SKM-1 treated with dmso at 0.1 percent for 144 hours (cell line): Measurements from ENCODE around the gene IKBKE.

Experiments used
- DNase-seq: peaks from one replicate; lab custom pipeline; 2025; ENCODE audit not compliant: unreplicated experiment; lab: John Stamatoyannopoulos, UW

Gene IKBKE

DNA sequence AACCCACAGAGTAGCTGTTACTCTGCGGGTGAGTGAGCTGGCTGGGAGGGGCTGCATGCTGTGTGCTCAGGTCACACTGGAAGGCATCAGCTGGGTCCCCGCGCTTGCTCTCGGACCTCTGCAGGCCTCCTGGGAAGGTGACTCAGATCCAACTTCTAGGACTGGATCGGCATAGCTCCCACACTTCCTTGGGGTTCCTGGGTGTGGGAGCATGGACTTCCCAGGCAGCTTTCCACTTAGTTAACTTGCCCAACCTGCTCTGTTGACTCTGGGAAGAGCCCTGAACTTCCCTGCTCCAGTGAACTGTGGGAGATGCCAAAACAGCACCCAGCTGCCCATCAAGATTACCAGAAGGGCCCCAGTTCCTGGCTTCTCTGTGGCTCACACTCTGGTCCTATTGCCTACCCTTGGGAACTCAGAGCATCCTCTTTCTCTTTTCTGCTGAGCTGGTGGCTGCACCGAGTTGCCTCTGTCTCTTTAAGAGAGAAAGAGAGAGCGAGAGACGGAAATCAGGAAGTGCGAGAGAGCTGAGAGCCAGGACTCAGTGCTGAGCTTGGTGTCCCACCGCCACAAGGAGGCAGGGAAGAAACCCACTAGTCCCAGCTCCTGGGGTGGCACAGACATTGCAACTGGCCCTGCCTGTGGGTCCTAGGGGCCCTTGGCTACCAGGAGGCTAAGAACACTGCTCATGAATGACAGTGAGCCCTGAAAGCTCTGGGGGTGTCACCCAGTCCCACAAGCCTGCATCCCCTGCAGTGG is at the start of gene IKBKE:
Gene IKBKE, plus strand, starts transcription at position 544 of the 759 bp plus-strand sequence. CDS start 2,752 bp downstream, outside the sequence.
- DNase-seq, result peak; percentile 98

DNA sequence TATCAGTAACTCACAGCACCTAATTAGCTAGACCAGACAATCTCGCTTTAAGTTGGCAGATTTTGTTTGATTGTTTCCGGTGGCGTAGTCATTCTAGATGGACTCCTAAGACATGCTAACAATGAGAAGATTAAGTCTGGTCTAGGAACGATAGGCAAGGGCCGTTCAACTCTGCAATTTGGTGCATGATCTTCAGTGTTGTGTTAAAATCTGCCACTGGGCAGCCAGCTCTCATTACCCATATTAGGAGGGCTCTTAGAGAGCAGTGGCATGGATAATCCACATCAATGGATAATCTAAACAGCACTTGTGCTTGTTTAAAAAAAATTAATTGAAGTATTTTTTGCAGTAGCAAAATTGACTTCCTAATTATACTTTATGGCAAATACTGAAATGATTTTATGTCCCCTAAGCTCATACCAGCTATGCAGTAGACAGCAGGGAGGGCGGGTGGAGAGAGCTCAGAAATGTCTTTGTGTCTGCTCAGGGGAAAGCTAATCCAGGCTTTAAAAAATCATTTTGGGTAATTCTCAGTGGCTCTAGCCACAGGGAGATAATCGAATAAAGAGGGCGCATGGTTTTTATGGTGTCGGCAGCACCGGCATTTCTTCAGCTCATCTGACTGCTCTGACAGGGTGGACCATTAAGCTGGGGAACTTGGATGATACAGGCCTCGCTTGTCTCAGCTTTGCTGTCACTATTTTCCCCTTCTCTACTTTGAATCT is 48.5 kb upstream of the IKBKE start:
- DNase-seq, result no peak

DNA sequence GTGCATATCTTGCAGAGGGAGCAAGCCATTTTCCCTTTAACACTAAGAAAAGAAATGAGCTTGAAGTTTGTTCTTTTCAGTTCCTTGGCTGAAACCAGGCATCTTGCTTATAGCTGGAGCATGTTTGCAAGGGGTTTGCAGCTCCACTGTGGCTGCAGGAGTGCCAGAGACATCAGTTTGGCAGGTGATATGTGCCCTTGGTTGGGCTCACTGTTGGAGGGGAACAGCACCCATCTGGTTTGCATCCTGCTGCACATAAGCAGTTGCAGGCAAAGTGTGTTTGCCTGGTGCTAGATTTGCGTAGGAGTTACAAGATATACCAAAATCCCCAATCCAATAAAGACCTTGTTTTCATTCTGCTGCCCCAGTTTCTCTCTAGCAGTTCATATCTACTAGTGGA is 47.8 kb upstream of the IKBKE start:
- DNase-seq, result no peak

DNA sequence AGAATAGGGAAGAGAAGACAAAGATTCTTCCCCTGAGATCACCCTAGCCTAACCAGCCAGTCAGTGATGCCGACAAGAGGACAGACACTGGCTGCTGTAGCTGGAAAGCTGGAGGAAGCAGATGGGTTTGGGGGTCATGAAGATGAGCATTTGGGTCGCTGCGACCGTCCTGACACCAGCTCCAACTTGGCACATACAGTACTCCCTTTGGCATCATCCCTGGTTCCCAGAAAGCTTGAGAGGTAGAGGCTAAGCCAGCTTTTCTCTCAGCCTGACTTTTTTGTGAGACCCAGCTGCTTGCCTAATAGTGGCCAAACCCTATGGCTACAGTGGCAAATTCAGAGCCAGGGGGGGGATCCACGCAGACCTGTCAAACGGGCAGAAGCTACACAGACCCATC is 43.0 kb upstream of the IKBKE start:
- DNase-seq, result no peak

DNA sequence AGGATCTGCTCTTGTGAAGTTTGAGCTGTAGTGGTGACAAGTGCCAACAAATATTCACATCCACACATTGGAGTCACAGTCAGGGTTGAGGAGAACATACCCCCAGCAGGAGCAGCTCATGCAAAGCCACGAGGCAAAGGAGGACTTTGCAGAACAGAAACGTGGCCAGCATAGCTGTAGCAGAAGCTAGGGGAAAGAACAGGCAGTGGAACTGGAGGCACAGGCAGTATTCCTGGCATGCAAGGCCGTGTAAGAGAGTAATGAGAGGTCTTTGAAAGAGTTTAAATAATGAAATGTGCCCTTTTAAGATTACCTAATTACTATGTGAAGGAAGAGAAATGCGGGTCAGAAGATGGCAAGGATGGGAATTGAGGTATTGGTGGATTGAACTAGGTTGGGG is 40.9 kb upstream of the IKBKE start:
- DNase-seq, result no peak

DNA sequence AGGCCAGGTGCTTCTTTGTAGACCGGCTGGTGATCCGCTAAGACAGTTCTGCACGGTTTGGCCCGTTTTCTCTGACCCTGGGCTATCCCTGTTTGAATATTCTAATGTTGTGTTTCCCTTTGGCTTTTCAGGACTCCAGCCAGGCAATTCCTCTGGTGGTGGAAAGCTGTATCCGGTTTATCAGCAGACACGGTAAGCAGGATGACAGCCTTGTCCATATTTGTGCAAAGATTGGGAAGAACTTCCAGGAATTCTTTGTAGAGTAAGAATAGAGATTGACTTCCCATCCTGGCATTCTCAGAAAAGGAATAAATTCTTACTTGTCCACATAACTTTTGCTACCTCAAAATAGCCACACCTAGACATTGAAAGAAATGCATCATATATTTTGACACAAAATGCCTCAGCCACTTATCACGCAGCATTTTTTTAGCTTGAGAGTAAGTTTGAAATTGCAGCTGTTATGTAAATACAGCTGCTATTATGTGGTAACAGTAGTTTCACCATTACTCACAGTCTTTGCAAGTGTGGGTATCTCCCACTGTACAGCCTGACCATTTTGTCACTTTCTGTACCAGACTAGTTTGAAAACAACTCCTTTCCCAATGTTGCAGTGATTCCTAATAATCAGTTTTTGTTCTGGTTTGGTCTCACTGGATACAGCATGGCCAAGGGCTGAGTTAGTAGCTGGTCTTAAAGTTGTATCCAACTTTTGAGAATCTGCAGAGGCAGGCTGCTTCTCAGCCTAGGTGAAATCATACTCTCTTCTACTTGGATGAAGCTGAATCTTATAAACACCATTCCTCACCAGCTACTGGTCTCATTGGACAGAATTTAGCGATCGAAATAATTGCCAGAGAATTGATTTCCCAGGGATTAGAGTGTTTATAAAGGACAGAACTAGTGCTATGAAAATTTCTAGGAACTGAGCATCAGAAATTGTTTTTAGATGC is 40.0 kb upstream of the IKBKE start:
- DNase-seq, result no peak

DNA sequence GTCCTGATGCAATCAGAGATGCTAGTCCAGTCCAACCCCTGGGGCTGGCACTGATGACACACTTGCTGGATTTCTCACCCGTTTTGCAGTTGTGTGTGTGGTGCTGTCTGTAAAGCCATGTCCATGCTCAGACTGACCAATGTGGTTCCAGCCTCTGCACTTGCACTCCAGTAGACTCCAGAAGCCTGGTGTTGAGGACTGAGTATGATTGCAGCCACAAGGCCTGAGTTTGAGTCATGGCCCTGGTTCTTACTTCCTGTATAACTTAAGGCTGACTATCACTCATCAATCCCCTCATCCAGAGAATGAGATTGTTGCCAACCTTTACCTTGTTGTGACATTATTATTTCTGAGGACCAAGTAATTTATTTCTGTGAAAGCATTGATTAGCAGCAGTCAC is 34.8 kb upstream of the IKBKE start:
- no peak for DNase-seq

DNA sequence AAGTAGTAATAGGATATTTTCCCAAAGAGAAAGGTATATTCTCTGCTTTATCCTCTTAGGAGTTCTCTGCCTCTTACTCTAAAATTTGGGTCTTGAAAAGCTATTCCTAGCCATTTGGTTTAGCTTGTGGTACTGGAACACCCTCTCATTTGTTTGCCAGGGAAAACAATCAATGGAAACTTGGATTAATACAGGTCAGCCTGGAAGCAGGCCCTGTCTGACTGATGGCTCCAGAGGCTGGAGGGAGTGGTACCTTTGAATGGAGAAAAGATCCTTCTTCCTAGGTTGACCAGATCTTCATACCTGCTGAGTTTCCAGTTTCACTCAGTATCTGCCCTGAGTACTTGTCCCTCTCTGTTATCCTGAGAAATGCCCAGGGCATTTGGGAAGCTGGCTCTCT is 31.7 kb upstream of the IKBKE start:
- no peak for DNase-seq

DNA sequence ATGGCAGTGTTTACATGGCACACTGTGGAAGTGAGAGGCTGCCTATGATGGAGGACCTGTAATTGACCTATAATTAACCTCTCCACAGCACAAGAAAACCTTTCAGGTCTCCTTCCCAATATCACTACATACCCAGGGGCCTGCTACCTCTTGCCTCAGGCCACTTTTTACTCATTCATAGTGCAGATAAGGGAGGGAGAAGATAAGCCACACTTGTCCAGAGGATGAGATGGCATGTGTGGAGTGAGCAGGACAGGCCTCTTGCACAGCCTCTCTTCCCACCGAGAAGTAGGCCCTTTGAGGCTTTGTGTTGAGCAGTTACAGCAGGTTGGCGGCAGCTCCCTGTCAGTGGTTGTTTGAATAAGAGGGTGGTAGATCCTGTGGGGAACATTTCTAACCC is 31.1 kb upstream of the IKBKE start:
- DNase-seq, result no peak

DNA sequence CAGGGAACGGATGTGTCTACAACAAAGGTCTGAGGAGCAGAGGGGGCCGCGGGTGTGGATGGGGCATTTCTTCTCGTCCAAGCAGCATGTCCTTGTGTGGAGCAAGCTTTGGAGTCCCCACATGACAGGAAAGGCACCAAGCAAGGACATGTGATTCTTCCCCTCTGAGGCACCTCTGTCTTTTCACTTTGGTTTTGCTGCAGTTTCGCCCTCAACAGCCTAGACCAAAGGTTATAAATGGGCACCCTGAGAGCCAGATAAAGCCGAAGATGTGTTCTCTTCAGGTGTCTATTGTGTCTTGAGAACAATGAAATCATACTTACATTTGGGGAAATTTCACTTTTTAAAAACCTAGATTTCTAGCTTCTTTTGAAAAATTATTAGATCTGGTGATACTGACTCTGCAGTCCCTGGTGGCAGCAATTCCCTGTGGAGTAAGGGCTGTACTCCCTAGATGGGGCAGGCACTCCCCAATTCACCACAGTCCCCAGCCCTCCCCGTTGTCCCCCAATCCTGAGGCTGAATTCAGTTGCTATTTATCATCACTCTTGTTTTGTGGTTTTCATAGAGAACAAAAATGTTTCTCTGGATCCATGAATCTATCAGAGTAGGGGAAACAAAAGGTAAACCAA is 28.8 kb upstream of the IKBKE start:
- DNase-seq, result no peak

DNA sequence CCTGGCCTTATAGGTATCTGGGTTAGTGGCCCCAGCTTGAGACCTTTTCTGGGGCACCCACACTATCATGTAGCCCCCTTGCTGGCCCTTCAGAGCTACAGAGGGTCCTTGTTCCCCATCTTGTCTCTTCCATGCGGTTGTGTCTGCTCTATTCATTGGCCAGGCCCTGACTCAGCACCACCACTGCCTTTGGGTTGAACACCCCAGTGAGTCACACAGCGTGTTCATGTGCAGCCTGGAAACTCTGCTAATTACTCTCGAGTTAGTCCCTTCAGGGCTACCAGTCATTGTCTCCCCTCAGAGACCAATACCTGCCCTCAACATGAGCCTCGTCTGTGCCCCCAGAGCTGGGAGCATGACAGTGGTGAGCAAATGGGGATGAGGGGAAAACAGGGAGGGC is 28.2 kb upstream of the IKBKE start:
- DNase-seq, result no peak

DNA sequence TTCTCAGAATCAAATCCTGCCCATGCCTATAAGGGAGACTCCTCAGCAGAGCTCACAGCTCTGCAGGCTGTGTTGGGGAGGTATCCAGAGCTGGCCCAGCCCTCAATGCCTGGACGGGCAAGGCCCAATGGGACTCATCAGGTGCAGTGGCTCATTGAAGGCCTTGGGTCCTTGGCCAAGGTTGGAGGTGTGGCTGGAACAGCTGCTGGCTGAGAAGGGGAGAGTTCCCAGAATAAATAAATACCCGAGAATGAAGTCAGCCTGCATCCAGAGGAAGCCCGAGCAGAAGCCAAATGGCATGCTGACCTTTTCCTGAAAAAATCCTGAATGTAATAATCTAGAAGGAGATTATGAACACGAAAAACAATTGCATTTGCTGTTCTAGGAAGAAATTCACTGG is 25.2 kb upstream of the IKBKE start:
- DNase-seq, result no peak

DNA sequence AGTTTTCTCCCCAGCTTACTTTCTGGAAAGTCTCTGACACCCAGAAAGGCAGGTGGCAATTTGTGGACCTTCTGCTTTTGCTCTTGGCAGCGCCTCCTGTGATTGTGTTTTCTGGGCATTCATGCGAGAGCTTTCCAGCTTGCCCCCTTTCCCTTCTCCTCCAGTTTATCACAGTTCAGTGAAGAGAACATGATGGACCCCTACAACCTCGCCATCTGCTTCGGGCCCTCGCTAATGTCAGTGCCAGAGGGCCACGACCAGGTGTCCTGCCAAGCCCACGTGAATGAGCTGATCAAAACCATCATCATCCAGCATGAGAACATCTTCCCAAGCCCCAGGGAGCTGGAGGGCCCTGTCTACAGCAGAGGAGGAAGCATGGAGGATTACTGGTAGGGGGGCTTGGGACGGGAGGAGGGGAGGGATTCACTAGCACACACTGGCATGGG is 24.3 kb upstream of the IKBKE start:
- no peak for DNase-seq

DNA sequence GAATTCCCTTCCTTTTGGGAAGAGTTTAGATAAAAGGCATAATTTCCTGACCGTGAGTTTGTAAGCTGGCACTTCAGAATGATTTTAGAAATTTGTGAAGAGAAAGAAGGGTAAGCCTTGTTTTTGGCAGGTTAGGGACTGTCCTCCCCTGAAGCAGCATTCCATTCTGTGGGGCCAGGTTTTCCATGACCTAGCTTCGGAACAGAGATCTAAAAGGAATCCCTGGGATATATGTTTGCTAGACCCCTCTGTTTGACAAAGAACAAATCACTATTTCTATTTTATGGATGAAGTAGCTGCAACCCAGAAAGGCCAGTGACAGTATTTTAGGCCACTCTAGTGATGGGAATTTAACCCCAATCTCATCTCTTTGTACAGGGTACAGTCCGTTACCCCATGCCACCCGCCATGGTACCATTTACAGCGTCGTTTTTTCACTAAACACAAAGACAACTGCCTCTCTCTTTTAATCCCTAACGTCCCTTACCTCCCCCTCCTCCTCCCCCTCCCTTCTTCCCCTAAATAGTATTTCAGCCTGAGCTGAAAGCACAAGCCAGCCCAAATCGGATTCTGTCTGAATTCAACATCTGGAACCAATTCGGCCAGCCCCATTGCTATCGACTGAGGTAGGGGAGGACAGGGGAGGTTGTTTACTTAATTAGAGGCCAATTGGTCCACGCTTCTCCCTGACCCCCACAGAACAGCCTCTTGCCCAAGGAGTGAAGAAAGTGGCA is 23.4 kb upstream of the IKBKE start:
- DNase-seq, result no peak

DNA sequence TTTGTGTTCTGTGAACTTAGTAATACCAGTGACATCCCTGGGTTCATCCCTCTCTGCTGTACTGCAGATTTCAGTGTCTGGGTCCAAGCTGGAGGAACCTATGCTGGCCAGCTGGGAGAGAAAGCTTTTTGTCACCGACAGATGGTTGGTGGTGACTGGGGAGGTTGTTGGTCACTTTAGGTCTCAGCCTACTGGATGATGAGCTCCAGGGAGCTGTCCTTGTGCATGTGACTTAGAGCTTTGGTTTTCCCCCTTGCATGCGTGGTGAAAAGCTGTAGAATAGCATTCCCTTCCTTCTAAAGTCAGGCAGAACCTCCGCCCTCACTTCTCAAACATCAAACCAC is 22.9 kb upstream of the IKBKE start:
- no peak for DNase-seq

DNA sequence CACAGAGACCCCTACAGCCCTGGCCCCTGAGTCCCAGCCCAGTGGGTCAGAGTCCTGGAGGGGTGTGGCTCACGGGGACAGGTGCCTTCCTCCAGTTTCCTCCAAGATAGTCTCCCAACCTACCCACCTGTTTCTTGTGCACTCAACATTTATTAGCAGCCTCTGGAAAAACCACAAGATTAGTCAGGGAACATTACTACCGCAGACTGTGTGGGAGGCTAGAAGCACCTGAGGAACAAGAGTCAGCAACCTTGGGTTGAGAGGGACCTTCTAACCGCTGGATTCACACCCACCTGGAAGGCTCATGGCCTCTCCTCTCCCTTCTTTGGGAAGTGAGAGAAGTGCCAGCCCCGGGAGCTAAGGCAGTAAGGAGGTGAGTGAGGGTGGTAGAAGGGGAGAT is 22.5 kb upstream of the IKBKE start:
- DNase-seq, result no peak

DNA sequence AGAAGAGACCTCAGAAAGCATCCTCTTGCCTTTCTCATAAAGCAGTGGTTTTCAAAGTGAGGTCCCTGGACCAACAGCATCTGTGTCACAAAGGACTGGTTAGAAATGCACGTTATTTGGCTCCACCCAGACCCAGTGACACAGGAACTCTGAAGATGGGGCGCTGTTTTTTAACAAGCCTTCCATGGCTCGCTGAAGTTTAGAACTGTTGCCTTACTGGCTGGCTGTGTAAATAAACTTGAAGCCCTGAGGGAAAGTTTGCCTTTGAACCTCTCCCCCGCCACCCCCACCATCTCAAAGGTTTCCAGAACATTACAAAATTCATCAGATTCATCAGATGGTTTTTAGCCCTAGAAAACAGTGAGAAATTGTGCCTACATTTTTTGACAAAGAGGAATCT is 21.8 kb upstream of the IKBKE start:
- no peak for DNase-seq

DNA sequence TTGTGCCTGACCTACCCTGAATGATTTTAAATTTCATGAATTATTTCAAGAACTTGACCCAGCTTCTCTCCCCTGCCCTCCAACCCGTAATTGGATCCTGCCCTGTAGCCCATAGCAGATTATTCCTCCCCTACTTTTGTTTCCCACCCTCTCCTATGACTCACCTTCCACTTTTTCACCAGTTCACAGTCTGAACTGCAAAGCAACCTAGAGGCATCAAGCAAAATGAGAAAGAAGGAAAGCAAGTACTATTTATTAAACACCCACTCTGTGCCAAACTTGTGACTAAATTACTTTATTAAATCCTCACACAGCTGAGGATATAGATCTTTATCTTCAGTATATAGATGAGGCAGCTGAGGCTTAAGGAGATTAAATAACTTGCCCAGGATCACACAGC is 20.7 kb upstream of the IKBKE start:
- no peak for DNase-seq

DNA sequence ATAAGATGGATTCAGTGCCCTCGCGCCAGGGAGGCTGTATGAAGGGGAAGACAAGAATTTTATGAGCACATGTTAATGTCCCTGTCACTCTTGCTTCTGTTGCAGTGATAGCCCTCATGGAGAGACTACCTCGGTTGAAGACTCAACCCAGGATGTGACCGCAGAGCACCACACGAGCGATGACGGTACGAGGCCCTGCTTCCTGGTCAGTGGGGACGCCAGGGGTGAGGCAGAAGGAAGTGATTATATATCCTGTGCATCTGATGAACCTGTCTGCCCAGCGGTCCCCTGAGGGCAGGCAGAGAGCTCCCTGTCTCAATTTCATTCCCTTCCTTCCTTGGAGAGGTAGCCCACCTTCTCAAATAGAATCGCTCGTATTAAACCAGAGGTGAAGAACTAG is 20.0 kb upstream of the IKBKE start:
- no peak for DNase-seq

DNA sequence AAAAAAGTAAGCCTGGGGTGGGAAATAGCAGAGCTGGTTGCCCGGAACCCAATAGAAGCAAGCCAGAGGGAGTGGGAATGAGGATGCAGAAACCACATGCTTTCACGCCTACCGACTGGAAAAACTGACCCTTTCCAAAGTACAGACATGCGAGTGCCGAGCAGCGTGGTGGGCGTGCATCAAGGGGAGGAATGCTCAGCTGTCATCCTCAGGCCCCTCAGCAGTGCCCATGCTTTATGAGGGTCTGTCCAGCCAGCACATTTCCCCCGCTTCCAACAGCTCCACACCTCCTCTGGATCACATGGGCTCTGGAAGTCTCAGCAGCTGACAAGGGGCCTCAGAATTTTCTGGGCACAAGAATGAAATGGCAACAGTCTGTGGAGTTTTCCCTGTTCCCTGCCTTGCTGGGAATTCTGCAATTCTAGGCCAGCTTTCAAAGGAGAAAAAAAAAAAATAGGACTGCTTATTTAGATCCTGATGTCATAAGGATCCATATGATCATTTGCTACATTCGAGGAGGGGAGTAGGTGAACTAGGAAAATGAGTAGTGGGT is 19.1 kb upstream of the IKBKE start:
- no peak for DNase-seq
